HFF-Myc (cell line): Measurements from ENCODE around the gene ANP32D.
"Not testable (repeated sequence)": the region's sequence is repeated elsewhere in the genome, so short reads cannot be mapped to it uniquely, and the experiment has no call there.

ENCODE experiments used
- DNase-seq: peaks from one replicate; pipeline ENCODE4 v3.0.0-alpha.2; 2011; ENCODE audit warnings: low read depth; ENCODE audit errors: extremely low read depth
- H3K4me3 ChIP-seq: replicated peaks from 2 replicates; pipeline ENCODE4 v1.5.1; 2011; ENCODE audit warnings: low read depth, mild to moderate bottlenecking, control low read depth, low read length
- TF ChIP-seq, protein P1 (sequence below): IDR thresholded peaks from 2 replicates; pipeline ENCODE4 v1.5.1; 2012; ENCODE audit warnings: mild to moderate bottlenecking, low read depth, low read length, control low read depth; ENCODE audit errors: missing control alignments

The ANP32D gene

DNA sequence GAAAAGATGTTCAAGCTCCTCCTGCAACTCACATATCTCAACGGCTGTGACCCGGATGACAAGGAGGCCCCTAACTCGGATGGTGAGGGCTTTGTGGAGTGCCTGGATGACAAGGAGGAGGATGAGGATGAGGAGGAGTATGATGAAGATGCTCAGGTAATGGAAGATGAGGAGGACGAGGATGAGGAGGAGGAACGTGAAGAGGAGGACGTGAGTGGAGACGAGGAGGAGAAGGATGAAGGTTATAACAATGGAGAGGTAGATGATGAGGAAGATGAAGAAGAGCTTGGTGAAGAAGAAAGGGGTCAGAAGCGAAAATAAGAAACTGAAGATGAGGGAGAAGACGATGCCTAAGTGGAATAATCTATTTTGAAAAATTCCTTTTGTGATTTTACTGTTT, 702 bp downstream of the ANP32D start:
- TF ChIP-seq, protein P1, sequence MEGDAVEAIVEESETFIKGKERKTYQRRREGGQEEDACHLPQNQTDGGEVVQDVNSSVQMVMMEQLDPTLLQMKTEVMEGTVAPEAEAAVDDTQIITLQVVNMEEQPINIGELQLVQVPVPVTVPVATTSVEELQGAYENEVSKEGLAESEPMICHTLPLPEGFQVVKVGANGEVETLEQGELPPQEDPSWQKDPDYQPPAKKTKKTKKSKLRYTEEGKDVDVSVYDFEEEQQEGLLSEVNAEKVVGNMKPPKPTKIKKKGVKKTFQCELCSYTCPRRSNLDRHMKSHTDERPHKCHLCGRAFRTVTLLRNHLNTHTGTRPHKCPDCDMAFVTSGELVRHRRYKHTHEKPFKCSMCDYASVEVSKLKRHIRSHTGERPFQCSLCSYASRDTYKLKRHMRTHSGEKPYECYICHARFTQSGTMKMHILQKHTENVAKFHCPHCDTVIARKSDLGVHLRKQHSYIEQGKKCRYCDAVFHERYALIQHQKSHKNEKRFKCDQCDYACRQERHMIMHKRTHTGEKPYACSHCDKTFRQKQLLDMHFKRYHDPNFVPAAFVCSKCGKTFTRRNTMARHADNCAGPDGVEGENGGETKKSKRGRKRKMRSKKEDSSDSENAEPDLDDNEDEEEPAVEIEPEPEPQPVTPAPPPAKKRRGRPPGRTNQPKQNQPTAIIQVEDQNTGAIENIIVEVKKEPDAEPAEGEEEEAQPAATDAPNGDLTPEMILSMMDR: no peak
- H3K4me3 ChIP-seq: no peak overlapping the region
- DNase-seq: no peak

DNA sequence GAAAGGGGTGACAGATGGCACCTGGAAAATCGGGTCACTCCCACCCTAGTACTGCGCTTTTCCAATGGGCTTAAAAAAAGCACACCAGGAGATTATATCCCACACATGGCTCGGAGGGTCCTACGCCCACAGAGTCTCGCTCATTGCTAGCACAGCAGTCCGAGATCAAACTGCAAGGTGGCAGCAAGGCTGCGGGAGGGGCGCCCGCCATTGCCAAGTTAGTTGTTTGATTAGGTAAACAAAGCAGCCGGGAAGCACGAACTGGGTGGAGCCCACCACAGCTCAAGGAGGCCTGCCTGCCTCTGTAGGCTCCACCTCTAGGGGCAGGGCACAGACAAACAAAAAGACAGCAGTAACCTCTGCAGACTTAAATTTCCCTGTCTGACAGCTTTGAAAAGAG, 2.1 kb downstream of the ANP32D start:
- not testable (repeated sequence) for DNase-seq, H3K4me3 ChIP-seq

DNA sequence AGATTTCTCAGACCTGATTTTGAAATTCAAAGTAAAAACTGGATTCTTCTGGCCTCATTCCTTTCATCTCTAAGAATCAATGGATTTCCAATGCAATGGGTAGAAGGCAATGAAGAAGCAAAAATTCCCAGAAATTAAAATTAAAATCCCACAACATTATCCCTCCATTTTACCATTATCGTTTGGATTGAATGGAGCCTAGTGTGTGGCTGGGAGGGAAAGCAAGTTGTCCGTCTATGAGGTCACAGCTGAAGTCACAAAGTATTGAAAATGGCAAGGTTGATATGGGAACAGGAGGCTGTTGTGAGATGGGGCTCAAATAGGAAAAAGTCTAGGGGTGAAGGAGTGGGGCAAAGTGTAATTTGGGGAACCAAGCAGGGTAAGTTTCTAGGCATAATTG, 9.8 kb downstream of the ANP32D start, which contains the start of gene C12orf54:
Gene C12orf54, plus strand, starts transcription at position 301 of the 400 bp plus-strand sequence. CDS start 799 bp downstream, outside the sequence.
- no peak within 1 kb of the TSS for H3K4me3 ChIP-seq
- DNase-seq: no peak
- TF ChIP-seq, protein P1: no peak

DNA sequence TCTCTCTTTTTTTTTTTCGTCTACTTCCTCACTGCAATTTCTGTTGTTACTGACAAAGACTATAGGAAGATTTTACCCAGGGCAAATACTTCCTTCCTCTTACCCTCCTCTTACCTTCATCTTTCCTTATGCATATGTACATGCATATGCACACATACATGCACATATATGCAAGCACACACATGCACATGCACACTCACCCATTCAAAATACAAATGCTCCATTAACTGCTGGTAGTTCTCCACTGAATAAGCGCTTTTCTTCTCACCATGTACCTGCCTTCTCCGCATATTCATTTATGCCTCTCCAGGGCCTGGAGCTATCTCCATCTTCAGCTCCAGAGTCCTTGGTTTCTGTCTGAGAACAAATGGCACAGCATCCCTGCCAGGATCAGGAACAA, 10.6 kb downstream of the ANP32D start:
- DNase-seq: no peak
- TF ChIP-seq, protein P1: no peak
- no peak overlapping the region for H3K4me3 ChIP-seq

DNA sequence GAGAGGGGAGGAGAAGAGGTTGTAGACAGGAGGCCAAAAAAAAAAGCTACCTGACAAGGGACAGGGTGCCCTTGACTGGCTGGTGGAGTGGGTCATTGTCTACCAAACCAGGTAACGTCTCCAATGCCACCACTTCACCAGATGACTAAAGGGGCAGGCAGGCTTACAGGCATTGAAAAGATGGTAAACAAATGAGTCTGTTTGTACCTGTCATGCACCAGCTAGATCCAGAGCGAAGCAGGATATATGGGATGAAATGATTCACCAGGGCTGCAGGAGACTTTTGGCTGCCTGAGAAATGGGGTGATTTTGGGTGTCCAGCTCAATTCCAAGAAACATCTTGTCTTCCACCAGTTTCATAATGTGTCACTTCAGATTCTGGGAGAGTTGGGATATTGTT, 13.9 kb downstream of the ANP32D start:
- no peak overlapping the region for H3K4me3 ChIP-seq
- DNase-seq: no peak
- TF ChIP-seq, protein P1: no peak

DNA sequence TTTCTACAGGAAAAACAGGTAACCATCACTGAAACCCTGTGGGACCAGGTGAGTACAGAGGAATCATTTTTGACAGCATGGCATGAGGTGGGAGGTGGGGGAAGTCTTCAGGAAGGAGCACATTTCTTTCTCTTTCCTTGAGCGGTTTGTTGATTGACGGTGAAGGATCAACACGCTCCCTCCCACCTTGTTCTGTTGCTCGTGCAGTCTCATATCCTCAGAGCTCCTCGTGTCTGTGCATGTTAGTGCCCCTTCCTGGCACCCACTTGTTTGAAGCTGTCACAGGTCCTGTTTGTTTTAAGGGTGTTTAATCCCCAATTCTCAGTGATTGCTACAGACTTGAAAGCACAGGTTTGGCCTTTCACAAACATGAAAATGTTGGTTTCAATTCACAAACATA, 14.3 kb downstream of the ANP32D start:
- no peak for DNase-seq
- TF ChIP-seq, protein P1: no peak
- no peak overlapping the region for H3K4me3 ChIP-seq

DNA sequence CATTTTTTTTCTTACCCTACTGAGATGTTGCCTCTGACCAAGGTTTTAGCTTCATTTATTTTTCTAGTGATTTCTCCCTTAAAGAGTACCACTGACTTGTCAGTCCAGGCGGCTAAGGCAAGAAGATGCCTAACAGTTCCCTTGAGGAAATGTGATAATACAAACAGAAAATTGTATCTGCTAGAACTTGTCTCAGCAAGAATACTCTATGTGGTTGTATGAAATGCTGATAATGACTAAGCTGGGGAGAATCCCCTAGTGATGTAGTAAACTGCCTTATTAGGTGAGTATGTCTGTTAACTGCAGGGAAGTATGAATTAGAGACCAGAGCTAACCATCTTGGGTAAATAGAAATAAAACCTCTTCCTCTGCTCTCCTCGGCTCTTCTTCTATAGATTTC, 16.7 kb downstream of the ANP32D start:
- no peak overlapping the region for H3K4me3 ChIP-seq
- DNase-seq: no peak
- TF ChIP-seq, protein P1: no peak

DNA sequence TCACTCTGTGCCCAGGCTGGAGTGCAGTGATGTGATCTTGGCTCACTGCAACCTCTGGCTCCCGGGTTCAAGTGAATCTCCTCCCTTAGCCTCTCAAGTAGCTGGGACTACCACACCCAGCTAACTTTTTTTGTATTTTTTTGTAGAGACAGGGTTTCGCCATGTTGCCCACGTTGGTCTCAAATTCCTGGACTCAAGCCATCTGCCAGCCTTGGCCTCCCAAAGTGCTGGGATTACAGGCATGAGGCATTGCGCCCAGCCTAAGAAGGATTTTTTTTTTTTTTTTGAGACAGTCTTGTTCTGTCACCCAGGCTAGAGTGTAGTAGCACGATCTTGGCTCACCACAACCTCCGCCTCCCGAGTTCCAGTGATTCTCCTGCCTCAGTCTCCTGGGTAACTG, 17.1 kb downstream of the ANP32D start:
- H3K4me3 ChIP-seq, DNase-seq: not testable (repeated sequence)

DNA sequence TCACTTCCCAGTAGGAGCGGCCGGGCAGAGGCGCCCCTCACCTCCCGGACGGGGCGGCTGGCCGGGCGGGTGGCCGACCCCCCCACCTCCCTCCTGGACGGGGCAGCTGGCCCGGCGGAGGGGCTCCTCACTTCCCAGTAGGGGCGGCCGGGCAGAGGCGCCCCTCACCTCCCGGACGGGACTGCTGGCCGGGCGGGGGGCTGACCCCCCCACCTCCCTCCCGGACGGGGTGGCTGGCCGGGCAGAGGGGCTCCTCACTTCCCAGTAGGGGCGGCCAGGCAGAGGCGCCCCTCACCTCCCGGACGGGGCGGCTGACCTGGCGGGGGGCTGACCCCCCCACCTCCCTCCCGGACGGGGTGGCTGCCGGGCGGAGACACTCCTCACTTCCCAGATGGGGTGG, 27.9 kb downstream of the ANP32D start:
- not testable (repeated sequence) for H3K4me3 ChIP-seq, DNase-seq

DNA sequence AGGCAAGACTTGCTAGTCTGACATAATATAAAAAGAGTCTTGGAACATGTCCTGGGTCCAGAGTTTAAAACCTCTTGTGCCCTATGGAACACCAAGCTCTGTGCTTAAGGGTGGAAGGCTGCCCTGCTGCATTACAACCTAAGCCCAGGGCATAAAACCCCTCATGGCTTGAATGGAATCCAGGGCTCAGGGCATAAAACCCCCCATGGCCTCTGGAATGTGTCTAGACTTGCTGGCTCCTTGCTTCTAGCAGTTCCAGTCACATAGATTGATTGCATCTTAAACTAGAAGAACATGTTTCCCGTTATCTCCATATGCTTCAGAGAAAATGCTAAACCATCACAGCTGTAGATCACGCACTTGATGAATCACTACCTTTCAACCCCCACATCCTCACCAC, 34.5 kb downstream of the ANP32D start:
- H3K4me3 ChIP-seq, DNase-seq: not testable (repeated sequence)
